OCI-LY1 (cell line): Measurements from ENCODE around the gene CKAP5.

Experiments used
- H2AFZ ChIP-seq: fragments of 200-600 bp; sonication (generic), shearing (Covaris generic); 2 replicates; pipeline ENCODE4 v1.6.0; 2014; ENCODE audit warnings: antibody characterized with exemption, mild to moderate bottlenecking, low read length
- H3F3A ChIP-seq: fragments of 200-600 bp; sonication (generic), shearing (Covaris generic); 2 replicates; pipeline ENCODE4 v1.6.0; 2014; ENCODE audit warnings: mild to moderate bottlenecking, antibody characterized with exemption, low read length, moderate library complexity; ENCODE audit not compliant: insufficient read depth
- H3K27ac ChIP-seq: fragments of 200-600 bp; sonication (generic); 2 replicates; pipeline ENCODE4 v1.5.1; 2014; ENCODE audit warnings: low read length, mixed run types, mild to moderate bottlenecking, low read depth; ENCODE audit not compliant: poor library complexity, severe bottlenecking
- H3K27me3 ChIP-seq: fragments of 200-600 bp; sonication (generic); 2 replicates; pipeline ENCODE4 v1.6.0; 2014; ENCODE audit warnings: antibody characterized with exemption, mild to moderate bottlenecking, low read length, moderate library complexity; ENCODE audit not compliant: insufficient read depth
- H3K36me3 ChIP-seq: fragments of 200-600 bp; sonication (generic); 2 replicates; pipeline ENCODE4 v1.6.1; 2014; ENCODE audit warnings: mild to moderate bottlenecking, antibody characterized with exemption, low read length, moderate library complexity, mixed read lengths; ENCODE audit not compliant: insufficient read depth
- H3K4me1 ChIP-seq: fragments of 200-600 bp; sonication (generic); 2 replicates; pipeline ENCODE4 v1.5.1; 2014; ENCODE audit warnings: mild to moderate bottlenecking, low read length, moderate library complexity; ENCODE audit not compliant: insufficient read depth, severe bottlenecking
- H3K4me2 ChIP-seq: fragments of 200-600 bp; sonication (generic), shearing (Covaris generic); 2 replicates; pipeline ENCODE4 v1.6.1; 2014; ENCODE audit warnings: low read length
- H3K4me3 ChIP-seq: fragments of 200-600 bp; sonication (generic); 2 replicates; pipeline ENCODE4 v1.5.1; 2014; ENCODE audit warnings: low read length, low read depth, mild to moderate bottlenecking, mixed read lengths; ENCODE audit not compliant: poor library complexity, severe bottlenecking
- H3K79me2 ChIP-seq: fragments of 200-600 bp; shearing (Covaris generic); 2 replicates; pipeline ENCODE4 v1.6.1; 2016; ENCODE audit warnings: mixed run types, low read length, mixed read lengths; ENCODE audit not compliant: insufficient read depth
- H3K9ac ChIP-seq: fragments of 200-600 bp; sonication (generic), shearing (Covaris generic); 2 replicates; pipeline ENCODE4 v1.6.1; 2014; ENCODE audit warnings: mild to moderate bottlenecking, low read length, mixed read lengths
- H3K9me2 ChIP-seq: fragments of 200-600 bp; sonication (generic), shearing (Covaris generic); 2 replicates; pipeline ENCODE4 v1.6.1; 2014; ENCODE audit warnings: low read depth, mild to moderate bottlenecking, low read length, mixed read lengths
- H3K9me3 ChIP-seq: fragments of 200-600 bp; shearing (Covaris generic); 2 replicates; pipeline ENCODE4 v1.6.1; 2014; ENCODE audit warnings: low read length, mixed read lengths
- H4K20me1 ChIP-seq: fragments of 200-600 bp; sonication (generic), shearing (Covaris generic); 2 replicates; pipeline ENCODE4 v1.6.0; 2016; ENCODE audit warnings: mild to moderate bottlenecking, low read length; ENCODE audit not compliant: insufficient read depth
- EZH2 ChIP-seq: fragments of 200-600 bp; sonication (generic), shearing (Covaris generic); IDR thresholded peaks from 2 replicates; pipeline ENCODE4 v1.8.0; 2017; ENCODE audit warnings: borderline replicate concordance, mixed run types, mild to moderate bottlenecking, antibody characterized with exemption, low read length, moderate library complexity, mixed read lengths
- TF ChIP-seq, protein P1 (sequence below): fragments of 200-600 bp; sonication (generic), shearing (Covaris generic); IDR thresholded peaks from 2 replicates; pipeline ENCODE4 v1.5.1; 2017; ENCODE audit warnings: mild to moderate bottlenecking, antibody characterized with exemption, low read length, moderate library complexity, mixed read lengths

CKAP5 gene

DNA sequence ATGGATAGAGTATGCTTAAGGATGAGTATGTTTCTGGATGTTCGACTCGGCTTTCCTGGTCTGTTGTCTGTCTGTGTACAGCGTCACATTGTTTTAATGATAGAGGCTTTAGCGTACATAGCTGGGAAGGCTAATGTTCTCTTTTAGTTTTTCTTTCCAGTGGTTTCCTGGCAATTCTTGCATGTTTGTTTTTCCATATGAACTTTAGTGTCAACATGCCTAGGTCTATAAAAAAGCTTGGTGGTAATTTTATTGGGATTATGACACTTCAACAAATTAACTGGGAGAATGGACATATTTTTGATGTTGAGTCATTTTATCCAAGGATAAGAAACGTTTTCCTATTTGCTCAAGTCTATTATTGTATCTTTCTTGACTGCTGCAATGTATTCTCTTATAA, 109.5 kb downstream of the CKAP5 start:
- no peak overlapping the region for H2AFZ ChIP-seq
- H3K27ac ChIP-seq = no peak overlapping the region
- no peak overlapping the region for H3K4me2 ChIP-seq
- H3K36me3 ChIP-seq = peaks cover 7% of the 10 kb centered on the region
- H3K4me3 ChIP-seq = no peak overlapping the region
- H3K4me1 ChIP-seq = no peaks in the 10 kb centered on the region
- no peaks in the 10 kb centered on the region for H3F3A ChIP-seq
- H3K27me3 ChIP-seq = no peaks in the 10 kb centered on the region
- H3K9ac ChIP-seq = no peak overlapping the region
- no peaks in the 10 kb centered on the region for H4K20me1 ChIP-seq
- H3K9me2 ChIP-seq = no peaks in the 10 kb centered on the region
- no peaks in the 10 kb centered on the region for H3K79me2 ChIP-seq
- no peak for TF ChIP-seq EZH2
- TF ChIP-seq, protein P1, sequence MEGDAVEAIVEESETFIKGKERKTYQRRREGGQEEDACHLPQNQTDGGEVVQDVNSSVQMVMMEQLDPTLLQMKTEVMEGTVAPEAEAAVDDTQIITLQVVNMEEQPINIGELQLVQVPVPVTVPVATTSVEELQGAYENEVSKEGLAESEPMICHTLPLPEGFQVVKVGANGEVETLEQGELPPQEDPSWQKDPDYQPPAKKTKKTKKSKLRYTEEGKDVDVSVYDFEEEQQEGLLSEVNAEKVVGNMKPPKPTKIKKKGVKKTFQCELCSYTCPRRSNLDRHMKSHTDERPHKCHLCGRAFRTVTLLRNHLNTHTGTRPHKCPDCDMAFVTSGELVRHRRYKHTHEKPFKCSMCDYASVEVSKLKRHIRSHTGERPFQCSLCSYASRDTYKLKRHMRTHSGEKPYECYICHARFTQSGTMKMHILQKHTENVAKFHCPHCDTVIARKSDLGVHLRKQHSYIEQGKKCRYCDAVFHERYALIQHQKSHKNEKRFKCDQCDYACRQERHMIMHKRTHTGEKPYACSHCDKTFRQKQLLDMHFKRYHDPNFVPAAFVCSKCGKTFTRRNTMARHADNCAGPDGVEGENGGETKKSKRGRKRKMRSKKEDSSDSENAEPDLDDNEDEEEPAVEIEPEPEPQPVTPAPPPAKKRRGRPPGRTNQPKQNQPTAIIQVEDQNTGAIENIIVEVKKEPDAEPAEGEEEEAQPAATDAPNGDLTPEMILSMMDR = no peak
- no peaks in the 10 kb centered on the region for H3K9me3 ChIP-seq

DNA sequence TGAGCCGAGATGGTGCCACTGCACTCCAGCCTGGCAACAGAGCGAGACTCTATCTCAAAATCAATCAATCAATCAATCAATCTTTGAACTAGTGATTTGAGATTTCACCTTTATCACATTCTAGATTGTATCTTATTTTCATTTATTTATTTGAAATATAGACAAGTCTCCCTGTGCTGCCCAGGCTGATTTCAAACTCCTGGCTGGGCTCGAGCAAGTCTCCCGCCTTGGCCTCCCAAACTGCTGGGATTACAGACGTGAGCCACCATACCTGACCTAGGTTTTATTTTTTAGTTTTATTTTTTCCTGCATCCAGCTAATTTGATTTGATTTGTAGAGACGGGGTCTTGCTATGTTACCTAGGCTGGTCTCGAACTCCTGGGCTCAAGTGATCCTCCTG, 109.9 kb downstream of the CKAP5 start:
- H3K79me2 ChIP-seq = no peaks in the 10 kb centered on the region
- H3K9me3 ChIP-seq = no peaks in the 10 kb centered on the region
- H3K27ac ChIP-seq = no peak overlapping the region
- no peaks in the 10 kb centered on the region for H3K27me3 ChIP-seq
- no peaks in the 10 kb centered on the region for H3K9me2 ChIP-seq
- H2AFZ ChIP-seq = no peak overlapping the region
- H3K4me3 ChIP-seq = no peak overlapping the region
- peaks cover 2% of the 10 kb centered on the region for H3K36me3 ChIP-seq
- no peaks in the 10 kb centered on the region for H3F3A ChIP-seq
- TF ChIP-seq EZH2 = no peak
- TF ChIP-seq, protein P1 = no peak
- H3K4me1 ChIP-seq = no peaks in the 10 kb centered on the region
- no peaks in the 10 kb centered on the region for H4K20me1 ChIP-seq
- no peak overlapping the region for H3K4me2 ChIP-seq
- no peak overlapping the region for H3K9ac ChIP-seq

DNA sequence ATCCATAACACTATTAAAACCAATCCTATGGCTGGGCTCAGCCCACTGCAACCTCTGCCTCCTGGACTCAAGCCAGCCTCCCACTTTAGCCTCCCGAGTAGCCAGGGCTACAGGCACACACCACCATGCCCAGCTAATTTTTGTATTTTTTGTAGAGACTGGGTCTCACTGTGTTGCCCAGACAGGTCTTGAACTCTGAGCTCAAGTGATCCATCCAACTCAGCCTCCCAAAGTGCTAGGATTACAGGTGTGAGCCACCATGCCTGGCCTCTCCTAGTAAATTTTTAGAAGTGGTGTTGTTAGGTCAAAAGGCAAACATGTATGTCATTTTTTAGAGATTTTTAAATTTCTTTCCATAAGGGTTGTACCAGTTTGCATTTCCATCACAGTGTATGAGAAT, 112.8 kb downstream of the CKAP5 start:
- Histone ChIP-seq H3K36me3 (no peaks in the 10 kb centered on the region), H3K27me3 (no peaks in the 10 kb centered on the region), H3K4me1 (no peaks in the 10 kb centered on the region), H3F3A (no peaks in the 10 kb centered on the region), H3K4me2 (no peak overlapping the region), H2AFZ (no peak overlapping the region), H3K4me3 (no peak overlapping the region), H3K9me3 (no peaks in the 10 kb centered on the region), H3K9me2 (no peaks in the 10 kb centered on the region), H3K27ac (no peak overlapping the region), H3K9ac (no peak overlapping the region), H4K20me1 (no peaks in the 10 kb centered on the region), H3K79me2 (no peaks in the 10 kb centered on the region)
- TF ChIP-seq, protein P1 = no peak
- TF ChIP-seq EZH2 = no peak
